ENCODE data around the gene CD300LD. TPM values are rescaled to one million over a fixed set of nuclear protein-coding genes. Genes with fewer than 3 reads are reported as not detected.

CD300LD gene
- not detected in 2 replicates for total RNA-seq

DNA sequence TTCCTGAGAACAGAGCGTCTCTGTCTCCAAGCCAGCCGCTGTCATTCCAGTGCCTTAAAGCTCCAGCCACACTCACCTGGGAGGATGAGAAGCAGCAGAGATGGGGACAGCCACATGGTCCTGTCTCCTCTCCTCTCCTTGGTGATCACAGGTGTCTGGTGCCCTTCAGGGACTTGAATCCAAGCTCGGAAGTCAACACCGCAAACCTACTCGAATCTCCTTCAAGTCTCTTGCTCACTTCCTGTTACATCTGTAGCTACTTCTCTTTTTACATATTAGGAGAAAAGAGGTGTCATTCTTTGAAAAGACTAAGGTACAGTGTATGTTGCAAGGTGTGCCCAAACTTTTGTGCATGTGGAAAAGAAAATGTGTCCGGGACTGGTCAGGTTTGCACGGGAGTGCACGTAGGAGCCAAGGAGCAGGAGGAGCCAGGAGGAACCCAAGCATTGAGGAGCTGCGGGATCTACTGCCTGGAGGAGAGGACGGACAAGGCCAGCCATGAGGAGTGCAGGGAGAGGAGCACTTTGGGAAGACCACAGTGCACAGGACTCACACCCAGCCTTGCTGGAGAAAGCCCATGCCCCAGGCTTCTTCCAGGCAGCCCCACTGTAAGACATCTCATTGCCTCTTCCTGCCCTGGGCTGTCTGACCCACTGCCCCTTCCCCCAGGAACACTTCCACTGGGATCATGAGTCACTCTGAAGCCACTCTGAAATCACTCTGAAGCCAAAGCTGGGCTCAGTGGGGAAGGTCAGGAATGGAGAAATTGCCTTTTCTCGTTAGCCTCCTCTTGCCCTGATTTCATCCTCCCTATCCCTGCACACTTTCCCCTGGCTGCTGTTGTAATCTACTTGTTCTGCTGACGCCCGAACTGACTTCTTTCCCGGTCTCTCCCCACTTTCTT lies at the start of gene CD300LD:
Gene CD300LD, minus strand, starts transcription at position 197 of the 904 bp plus-strand sequence. Its CDS starts 81 bp downstream, at position 116.

DNA sequence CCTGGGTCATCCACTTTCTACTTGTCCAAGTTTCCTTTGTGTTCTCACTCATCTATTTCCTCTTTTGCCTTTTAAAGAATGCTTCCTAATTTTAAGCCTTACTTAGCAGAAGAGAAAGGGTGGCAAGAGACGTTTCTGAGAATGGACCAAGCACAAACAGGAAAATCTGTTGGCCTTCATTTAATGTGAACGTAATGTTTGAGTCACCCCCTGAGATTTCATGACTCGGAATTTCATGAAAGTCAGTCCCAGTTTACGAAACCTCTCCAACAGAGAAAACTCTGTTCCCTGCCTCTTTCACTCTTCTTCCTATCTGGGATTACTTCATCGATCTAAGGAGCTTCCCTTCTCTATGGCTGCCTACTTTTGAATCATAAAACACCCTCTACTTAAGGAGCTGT lies 31.6 kb upstream of the CD300LD start, which contains the start of gene CD300E:
Gene CD300E, minus strand, starts transcription at position 46 of the 401 bp plus-strand sequence. CDS start 117 bp downstream, outside the sequence.

DNA sequence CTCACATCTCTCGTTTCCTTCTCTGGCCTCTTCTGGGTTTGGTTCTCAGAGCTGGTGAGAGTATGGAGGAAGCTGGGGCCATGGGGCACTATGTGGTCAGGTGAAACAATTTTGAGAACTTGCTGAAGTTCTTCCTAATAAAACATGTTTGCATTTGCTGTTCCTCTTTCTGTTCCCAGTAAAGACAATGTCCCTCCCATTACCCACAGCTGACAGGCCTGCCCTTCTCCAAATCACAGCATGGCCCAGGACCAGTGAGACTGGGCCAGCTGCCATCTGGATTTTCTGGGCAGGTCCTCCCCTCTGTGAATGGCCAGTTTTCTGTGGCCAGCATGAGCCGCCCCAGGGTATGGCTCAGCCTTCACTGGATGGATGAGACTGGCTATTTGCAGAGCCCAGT lies 24.7 kb downstream of the CD300LD start, which contains the start of gene CD300H:
Gene CD300H, minus strand, starts transcription at position 113 of the 400 bp plus-strand sequence.

GRCh38 chr17:74545843-74546230 lies 46.2 kb downstream of the CD300LD start, which contains the start of gene CD300C:
TSS of gene CD300C (minus strand) at chr17:74546115. CDS start at chr17:74545782, 333 bp downstream.

DNA sequence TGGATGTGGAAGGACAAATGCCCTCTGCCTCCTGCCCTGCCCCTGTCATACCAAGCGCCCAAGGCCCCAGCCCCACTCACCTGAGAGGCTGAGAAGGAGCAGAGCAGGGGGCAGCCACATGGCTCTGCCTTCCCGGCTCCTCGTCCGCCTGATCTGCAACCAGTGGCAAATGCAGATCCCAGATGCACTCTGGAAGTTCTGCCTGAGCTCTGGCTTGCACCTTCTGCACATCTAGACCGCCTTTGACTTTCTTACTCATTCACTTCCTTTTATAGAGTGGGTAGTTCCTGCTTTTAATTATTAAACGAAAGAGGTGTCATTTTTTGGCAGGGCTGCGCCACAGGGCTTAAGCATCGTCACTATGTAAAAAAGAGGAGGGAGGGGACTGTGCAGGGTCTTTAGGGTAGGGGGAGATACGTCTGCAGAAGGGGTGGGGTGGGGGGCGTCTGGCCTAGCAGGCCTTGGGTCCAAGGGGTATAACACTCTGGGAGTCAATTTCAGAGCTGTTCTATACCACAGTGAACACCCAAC lies 60.8 kb downstream of the CD300LD start, which contains the start of gene CD300LB:
Gene CD300LB, minus strand, starts transcription at position 245 of the 531 bp plus-strand sequence. Its CDS starts 125 bp downstream, at position 120.

Other genes with a start within 250 kb of the CD300LD start
- not detected in 2 replicates for gene BTBD17, start 230.4 kb downstream of the CD300LD start, total RNA-seq
- gene GPR142, start 224.8 kb downstream of the CD300LD start, total RNA-seq, result not detected in 2 replicates
- 3.5 and 9.1 TPM in 2 replicates for gene GPRC5C, start 160.2 kb downstream of the CD300LD start, total RNA-seq
- gene CD300A, start 125.6 kb downstream of the CD300LD start, total RNA-seq, result not detected in 2 replicates
- not detected in 2 replicates for gene CD300LB, start 60.8 kb downstream of the CD300LD start, total RNA-seq
- gene CD300C, start 46.2 kb downstream of the CD300LD start, total RNA-seq, result not detected in 2 replicates
- not detected in 2 replicates for gene CD300H, start 24.8 kb downstream of the CD300LD start, total RNA-seq
- not detected in 2 replicates for gene CD300E, start 31.5 kb upstream of the CD300LD start, total RNA-seq
- not detected in 2 replicates for gene CD300LF, start 120.6 kb upstream of the CD300LD start, total RNA-seq
- gene RAB37, start 145.0 kb upstream of the CD300LD start, total RNA-seq, result 0.11 TPM in 1 of 2 replicates, not detected in the other
- gene NHERF1, start 156.3 kb upstream of the CD300LD start, total RNA-seq, result 12.6 and 17.1 TPM in 2 replicates
- 43.3 and 51.9 TPM in 2 replicates for gene NAT9, start 184.1 kb upstream of the CD300LD start, total RNA-seq

Measured in uterine smooth muscle cell (primary cell).